Activated CD8-positive, alpha-beta memory T cell treated with anti-CD3 and anti-CD28 coated beads for 4 hours (primary cell): ENCODE results near the gene REM2.
A peak's percentile ranks its signal among the peaks of the same experiment; 100 is the strongest.
"Not testable (repeated sequence)": the region's sequence is repeated elsewhere in the genome, so short reads cannot be mapped to it uniquely, and the experiment has no call there.

Experiments used
- DNase-seq, 2 donors: peaks; one replicate each; pipeline ENCODE4 v3.0.0-alpha.2; 2020; ENCODE audit warnings: low read depth in 2 of 2

Gene REM2

DNA sequence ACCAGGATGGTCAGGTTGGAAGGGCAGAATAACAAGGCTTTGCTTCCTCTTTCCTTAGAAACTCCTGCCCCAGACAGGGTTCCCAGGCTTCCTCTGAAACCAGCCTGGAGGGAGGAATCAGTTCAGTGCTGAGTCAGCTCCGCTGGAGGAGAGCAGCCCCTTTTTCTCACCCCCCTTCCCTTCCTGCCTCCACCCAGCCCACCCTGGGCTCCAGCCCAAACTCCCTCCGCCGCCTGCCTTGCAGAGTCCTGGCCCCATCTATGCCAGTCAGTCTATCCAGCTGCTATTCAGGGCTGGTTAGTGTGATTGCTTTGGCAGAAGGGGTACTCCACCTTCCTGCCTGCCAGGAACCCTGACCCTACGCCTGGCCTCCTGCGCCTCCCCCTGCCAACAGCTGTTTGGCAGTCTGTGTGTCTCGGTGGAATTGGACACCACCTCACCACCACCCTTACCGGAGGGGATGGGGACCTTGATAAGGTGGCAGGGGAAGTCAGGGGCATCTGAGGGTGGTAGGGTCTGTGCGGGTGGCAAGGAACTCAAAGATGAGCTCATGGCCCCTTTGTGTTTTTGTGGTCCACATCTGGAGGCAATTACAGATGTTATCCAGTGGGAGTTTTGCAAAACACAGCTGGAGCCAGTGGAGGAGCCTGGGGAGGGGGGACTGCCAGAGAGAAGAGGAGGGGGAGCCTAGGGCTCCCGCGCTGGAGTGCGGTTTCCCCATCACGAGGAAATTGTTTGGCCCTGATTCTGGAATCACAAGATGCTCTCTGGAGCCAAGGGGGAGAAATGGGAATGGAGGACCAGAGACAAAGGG lies 34.5 kb upstream of the REM2 start:
- no peak for DNase-seq

DNA sequence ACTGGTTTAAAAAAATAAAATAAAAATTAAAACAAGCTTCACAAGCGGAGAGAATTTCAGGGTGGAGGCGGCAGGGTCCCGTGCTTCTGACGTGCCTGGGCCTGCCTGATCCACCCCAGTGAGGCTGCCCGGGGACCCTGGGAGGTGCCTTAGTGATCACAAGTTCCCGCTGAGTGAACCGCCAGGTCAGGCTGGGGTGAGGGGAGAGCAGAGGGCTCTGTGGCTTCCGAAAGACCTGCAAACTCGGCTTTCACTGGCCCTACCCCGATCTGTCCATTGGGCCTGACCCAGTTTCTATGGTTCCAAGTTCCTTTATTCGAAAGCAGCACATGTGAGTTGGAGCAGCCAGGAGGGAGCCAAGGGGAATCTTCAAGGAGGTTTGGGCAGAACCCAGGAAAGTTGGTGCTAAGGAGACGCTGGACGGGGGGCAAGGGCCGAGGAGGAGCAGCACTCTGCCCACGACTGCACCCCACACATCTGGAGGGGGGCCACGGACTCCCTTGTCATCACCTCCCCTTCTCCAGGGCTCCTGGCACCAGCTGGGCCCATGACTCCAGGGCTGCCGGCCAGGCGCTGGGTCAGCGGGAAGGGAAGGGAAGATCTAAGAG lies 33.7 kb upstream of the REM2 start:
- no peak for DNase-seq

DNA sequence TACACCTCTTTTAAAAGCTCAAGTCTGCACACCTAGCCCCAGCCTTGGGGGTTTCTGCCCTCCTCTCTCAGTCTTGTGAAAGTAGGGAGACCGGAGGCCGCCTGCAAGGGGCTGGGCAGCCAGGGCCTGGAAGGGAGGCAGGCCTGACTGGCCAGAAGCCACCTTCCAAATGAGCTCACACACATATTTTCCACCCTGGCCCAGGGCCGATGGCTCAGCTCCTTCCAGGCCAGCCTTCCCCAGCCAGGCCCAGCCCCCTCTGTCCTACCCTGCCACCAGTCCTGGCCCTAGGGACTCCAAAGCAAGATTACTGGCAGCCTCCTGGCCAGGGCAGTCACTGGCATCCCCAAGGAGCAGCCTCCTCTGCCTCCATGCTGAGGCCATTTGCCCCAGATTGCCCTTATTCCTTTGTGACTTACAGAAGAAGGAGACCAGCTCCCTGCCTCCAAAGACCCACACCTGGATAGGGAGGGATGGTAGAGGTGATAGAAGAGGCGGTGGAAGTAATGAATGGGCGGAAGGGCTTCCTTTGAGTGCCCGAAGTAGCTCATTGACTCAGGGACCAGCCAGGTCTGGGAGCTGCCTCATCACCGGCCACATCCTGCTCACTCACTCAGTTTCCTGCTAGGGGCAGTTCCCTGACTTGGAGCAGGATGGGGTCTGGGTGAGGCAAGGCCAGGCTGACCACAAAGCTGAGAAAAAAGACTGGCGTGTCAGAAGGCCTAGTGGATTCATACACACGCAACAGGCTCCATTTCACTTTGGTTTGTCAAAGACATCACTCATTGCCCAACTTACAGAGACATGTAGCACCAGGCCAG lies 31.9 kb upstream of the REM2 start:
- DNase-seq = no peak

DNA sequence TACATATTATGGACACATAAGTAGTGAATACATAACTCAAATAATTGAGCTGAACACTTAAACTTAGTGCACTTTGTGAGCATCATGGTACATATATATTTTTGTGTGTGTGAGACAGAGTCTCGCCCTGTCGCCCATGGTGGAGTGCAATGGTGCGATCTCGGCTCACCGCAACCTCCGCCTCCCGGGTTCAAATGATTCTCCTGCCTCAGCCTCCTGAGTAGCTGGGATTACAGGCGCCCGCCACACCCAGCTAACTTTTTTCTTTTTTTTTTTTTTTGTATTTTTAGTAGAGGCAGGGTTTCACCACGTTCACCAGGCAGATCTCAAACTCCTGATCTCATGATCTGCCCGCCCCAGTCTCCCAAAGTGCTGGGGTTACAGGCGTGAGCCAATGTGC lies 30.8 kb upstream of the REM2 start:
- not testable (repeated sequence) for DNase-seq

DNA sequence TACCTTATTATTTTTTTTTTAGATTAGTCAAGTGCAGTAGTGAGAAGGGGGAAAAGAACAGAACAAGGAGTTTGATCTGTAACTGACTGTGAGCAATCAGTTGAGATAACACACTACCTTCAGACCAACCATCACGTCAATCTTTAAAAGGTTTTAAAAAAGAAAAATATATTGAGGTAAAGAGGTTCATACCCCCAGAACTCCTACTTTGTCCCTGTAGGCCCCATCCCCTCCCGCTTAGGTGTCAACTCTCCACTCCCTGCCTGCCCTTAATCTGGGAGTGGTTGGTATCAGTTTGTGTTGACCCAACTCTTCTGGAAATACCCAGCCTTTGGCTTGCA lies 30.5 kb upstream of the REM2 start:
- no peak for DNase-seq

- DNase-seq = peak; percentile 80 to 90
These were observed 29.9 kb upstream of the REM2 start for GRCh38 chr14:22852940-22853767.

GRCh38 chr14:22854296-22854695 lies 28.7 kb upstream of the REM2 start:
- DNase-seq = not testable (repeated sequence)

GRCh38 chr14:22854963-22855724 lies 27.9 kb upstream of the REM2 start:
- no peak for DNase-seq

DNA sequence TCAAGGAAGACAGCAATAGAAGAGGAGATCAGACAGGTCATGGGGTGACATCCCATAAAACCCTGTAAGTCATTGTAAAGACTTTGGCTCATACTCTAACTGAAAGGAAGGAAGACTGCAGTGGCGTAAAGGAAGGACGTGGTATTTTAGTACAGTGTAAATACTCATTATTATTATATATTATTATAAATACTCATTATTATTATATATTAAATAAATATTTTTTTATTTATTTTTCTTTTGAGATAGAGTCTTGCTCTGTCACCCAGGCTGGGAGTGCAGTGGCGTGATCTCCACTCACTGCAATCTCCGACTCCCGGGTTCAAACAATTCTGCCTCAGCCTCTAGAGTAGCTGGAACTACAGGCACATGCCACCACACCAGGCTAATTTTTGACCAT lies 26.6 kb upstream of the REM2 start:
- no peak for DNase-seq

GRCh38 chr14:22860377-22860776 lies 22.6 kb upstream of the REM2 start:
- DNase-seq = not testable (repeated sequence)

GRCh38 chr14:22861651-22862050 lies 21.4 kb upstream of the REM2 start:
- no peak for DNase-seq

DNA sequence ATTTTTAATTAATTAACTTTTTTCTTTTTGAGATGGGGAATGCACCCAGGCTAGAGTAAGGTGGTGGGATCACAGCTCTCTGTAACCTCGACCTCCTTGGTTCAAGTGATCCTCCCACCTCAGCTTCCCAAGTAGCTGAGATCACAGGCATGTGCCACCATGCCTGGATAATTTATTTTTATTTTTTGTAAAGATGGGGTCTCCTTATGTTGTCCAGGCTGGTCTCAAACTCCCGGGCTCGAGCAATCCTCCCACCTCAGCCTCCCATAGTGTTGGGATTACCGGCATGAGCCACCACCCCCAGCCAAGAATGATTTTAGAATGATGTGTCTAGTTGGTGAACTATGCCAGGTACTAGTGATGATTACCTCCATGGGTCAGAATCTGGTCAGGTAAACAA lies 18.0 kb upstream of the REM2 start:
- DNase-seq = no peak

- no peak for DNase-seq
These were observed 17.3 kb upstream of the REM2 start for GRCh38 chr14:22865424-22866405.

DNA sequence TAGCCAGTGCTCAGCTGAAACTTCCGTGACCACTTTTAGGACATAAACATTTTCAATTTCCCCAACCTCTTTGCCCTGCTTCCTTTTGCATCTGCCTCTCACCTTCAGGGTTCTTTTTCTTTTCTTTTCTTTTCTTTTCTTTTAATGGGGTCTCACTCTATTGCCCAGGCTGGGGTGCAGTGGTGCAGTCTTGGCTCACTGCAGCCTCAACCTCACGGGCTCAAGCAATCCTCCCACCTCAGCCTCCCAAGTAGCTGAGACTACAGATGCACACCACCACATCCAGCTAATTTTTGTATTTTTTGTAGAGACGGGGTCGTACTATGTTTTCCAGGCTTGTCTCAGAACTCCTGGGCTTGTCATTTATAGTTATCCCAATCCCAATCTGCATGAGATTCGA lies 16.1 kb upstream of the REM2 start:
- no peak for DNase-seq

- DNase-seq = no peak
These were observed 12.2 kb upstream of the REM2 start for GRCh38 chr14:22870811-22871223.

GRCh38 chr14:22871224-22872032 lies 11.6 kb upstream of the REM2 start, which contains the start of gene LRP10:
Gene LRP10, plus strand, starts transcription at chr14:22871740. Its CDS starts 564 bp downstream, at chr14:22872304.
- DNase-seq = peak; percentile 59 to 60

- DNase-seq = peak; percentile 36 to 38
These were observed 10.8 kb upstream of the REM2 start for GRCh38 chr14:22872033-22872832.
